Medulla oblongata (tissue), 1 donor: ENCODE data around the gene RASGRF2.
A peak's percentile ranks its signal among the peaks of the same experiment; 100 is the strongest.
"Not testable (repeated sequence)": the region's sequence is repeated elsewhere in the genome, so short reads cannot be mapped to it uniquely, and the experiment has no call there.

Experiments
- DNase-seq: peaks from one replicate; pipeline ENCODE4 v3.0.0-alpha.2; 2015; ENCODE audit errors: extremely low spot score

RASGRF2 gene

DNA sequence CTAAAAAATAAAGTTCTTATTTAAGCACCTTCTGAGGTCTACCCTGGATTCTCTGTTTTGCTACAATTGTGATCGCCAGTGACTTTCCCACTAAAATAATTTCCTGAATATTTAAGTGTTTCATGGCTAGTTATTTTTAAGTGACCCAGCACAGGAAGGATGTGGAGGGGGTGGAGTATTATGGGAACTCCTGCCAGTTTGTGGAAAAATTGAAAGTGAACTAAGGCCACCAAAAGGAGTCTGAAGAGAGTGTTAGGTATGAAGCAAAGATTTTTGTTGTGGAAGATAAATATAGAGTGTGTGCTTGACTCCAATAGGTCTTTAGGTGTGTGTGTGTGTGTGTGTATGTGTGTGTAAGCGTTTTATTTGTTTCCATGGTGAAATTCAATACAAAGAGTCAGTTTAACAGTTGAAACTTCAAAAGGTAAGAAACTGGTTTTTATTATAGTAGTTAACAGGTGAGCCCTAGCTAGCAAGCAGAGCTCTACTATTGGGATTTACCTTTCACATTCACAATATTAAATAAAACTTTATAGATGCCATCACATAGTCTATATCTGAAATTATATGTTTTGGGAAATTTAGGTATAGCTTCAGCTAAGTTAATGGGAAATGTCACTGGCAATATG is 25.6 kb downstream of the RASGRF2 start:
- no peak for DNase-seq

DNA sequence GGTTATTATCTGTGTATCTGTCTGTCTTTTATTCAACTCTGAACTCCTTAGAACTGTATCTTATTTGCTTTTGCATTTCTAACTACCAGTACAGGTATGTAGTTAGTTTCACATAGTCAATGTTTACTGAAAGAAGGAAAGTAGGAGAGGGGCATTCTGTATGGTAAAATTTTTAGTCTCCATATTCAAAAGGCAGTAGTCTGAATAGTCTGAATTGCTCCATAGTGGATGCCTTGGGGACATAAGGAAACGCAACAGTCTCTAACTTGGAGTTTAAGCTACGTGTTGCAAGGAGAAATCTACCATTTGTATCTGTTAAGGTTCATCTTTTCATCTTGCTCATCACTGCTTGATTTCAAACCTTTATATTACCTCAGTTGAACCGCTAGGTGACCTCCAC is 26.2 kb downstream of the RASGRF2 start:
- no peak for DNase-seq

DNA sequence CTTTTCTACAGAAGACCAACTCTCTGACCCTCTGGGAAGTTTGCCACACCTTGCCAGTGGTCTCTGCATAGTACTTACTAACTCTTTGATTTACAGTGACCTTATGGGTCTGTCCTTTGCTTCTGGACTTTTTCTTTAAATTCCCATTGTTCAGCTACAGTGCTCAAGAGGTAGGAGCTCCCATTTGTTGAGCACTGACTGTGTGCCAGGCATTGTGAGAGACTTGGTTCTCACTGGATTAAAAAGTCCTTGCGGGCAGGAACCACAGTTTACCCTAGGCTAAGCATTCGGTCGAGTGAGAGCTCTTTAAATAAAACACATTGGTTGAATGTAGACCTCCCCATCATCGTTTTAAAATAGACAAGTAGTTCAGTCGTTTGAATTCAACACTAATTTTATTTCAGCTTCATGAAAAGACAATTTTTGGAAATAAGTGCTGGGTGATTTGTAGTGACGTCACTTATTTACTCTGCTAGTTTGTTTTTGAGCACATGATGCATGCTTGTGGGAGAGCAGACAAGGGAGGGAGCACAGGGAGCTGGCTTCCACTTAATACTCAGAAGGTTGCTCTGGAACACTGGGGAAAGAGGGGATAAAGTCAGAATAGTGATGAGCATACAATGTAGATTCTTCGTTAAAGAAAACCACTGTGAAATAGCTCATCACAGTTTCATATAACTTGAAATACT is 27.1 kb downstream of the RASGRF2 start:
- peak; percentile 45 for DNase-seq

DNA sequence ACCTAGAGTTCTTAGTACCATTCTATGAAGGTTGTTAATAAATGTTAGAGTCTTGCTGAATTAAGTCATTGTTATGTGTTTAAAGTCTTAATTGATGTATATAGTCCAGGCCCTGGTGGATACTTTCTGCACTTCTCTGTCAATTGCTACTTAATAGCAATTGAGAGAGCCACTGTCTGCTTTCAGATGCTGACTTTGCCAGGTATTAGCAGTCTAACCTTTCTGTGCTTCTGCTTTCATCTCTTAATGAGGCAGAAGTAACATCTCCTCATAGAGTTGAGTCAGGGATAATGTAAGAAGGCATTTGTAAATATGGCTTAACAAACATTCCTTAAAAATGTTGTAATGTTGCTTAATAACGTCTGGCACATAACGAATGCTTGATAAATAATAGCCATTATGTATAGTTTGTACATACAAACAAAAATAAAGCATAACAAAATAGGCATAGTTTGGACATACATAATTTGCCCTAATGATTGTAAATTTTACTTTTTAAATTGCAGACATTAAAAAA is 28.3 kb downstream of the RASGRF2 start:
- no peak for DNase-seq

DNA sequence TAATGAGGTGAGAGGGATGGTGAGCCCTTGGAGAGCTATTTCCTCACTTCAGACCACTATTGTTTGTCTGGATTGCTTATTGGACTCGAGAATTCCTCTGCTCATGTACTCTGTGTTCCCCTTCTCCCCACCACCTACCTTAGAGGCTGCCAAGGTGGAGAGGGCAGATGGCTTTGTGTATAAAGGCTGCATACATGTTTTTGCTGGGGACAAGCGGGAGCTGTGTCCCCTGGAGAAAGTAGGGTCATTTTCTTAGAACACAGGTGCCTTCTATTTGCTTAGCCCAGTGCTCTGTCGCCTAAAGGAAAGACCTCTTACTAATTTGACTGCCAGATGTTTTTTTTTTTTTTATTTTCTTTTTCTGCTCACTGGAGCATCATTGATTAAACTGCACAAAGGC is 29.7 kb downstream of the RASGRF2 start:
- DNase-seq = no peak

DNA sequence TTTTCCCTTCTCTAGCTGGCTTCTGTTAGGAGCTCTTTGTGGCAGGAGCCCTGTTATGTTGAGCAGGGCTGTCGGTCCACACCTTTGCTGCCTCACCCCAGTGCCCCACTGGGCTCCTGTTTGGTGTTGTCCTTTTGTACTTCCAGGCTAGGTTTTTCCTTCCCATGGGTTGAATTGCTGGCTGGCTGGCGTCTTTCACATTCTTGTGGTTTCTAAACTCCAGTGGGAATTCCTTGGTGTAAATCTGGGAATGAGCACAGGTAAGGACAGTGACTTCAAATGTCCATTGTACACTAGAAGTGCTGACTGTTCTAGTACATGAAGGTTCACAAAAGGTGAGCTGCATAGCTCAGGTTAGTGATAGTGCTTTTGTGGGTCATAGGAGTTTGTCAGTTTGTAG is 30.4 kb downstream of the RASGRF2 start:
- DNase-seq = no peak

DNA sequence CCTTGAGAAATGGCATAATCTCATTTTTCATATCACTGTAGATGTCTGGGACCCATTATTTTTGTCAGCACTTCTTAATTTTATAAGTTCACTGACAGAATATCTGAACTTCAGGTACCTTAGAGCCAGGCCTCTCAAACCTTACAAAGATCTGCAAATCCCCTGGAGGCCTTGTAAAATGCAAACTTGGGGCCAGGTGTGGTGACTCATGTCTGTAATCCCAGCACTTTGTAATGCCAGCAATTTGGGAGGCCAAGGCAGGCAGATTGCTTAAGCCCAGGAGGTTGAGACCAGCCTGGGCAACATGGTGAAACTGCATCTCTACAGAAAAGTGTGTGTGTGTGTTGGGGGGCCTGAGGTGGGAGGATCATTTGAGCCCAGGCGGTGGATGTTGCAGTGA is 30.8 kb downstream of the RASGRF2 start:
- DNase-seq = no peak

DNA sequence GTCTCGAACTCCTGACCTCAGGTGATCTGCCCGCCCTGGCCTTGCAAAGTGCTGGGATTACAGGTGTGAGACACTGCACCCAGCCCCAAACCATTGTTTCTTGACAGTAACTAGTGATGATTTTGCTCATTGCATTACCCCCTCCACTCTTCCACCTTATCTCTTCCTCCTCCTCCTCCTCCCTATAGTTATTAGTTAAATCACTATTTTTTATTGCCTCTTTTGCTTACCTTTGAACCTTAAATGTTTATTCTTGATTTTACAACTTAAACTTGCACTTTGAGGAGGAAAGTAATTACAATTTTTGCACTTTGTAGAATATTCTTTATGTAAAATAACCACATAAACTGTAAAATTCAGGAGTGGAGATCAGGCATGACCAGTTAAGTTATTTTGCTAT is 35.7 kb downstream of the RASGRF2 start:
- no peak for DNase-seq

DNA sequence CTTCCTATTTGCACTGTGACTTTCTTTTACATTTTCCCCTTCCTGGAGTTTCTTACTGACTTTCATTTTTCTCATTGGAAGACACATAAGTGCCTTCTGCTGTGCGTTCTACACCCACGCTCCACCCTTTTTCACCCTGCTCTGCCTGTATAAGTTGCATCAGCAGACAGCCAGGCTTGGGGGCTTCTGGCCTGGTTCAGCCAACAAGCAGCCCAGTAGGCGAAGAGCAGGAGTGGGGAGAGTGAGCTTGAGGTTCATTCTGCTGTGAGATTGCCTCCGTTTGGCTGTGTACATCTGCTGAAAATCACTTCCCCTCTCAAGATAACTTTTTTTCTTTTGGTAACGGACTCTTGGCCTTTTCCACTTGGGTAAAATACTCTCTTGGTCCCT is 38.4 kb downstream of the RASGRF2 start:
- DNase-seq = no peak

DNA sequence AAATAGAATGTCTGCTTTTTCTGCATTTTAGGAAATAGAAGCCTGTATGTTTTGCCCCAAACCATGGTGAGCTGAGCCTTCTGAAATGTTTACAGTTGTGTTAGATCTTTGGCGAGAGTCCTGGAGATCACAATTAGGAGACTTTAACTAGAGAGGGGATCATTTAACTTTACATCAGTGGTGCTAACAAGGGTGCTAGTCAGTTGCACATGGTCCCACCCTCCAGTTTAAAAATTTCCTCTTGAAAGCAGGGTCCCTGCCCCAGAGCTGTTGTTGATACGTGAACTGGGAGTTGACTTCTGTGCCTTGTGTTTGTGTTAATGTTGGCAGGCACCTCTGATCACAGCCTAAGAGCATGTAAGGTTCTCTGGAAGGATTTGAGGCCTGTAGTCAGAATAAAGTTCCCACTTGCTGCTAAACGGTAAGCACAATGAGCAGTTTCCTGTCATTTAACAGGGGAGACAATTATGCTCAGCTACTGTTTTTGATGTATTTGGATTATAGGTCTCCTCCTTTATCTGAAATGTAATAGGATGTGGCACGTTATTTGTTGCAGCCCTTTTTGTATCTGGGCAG is 43.7 kb downstream of the RASGRF2 start:
- no peak for DNase-seq

DNA sequence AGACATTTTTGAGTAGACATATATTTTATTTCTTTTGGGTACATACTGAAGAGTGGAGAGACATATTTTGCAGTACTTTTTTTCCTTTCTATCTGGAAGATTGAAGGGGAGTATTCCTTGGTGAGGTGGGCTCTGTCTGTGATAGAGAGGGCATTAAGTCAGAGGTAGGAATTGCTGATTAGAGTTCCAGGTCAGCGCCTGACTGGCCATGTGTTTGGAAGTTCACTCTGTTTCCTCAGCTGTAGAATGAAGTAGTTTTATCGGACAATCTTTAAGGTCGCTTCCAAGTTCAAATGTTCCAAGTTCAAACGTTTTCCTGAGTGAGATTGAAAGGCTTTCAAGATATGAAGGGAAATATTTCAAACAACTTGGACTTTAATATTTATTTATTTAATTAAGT is 45.5 kb downstream of the RASGRF2 start:
- no peak for DNase-seq

DNA sequence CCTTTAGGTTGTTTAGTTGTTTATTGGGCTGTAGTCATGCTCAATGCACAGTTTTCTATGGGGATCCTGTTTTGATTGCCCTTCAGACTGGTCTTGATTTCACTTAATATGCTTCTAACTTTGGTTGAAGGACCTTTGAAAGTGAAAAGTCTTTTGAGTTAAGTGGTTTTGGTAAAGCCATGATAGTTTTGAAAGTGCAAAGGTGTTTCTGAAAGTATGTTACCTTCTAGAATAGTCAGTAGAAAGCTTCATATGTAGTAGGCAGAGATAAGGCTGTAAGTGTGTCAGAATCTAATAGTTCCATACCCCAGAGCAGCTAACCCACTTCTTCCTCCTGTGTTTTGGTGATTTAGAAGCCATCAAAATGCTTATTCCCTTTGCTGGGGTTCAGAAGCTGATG is 46.1 kb downstream of the RASGRF2 start:
- no peak for DNase-seq

DNA sequence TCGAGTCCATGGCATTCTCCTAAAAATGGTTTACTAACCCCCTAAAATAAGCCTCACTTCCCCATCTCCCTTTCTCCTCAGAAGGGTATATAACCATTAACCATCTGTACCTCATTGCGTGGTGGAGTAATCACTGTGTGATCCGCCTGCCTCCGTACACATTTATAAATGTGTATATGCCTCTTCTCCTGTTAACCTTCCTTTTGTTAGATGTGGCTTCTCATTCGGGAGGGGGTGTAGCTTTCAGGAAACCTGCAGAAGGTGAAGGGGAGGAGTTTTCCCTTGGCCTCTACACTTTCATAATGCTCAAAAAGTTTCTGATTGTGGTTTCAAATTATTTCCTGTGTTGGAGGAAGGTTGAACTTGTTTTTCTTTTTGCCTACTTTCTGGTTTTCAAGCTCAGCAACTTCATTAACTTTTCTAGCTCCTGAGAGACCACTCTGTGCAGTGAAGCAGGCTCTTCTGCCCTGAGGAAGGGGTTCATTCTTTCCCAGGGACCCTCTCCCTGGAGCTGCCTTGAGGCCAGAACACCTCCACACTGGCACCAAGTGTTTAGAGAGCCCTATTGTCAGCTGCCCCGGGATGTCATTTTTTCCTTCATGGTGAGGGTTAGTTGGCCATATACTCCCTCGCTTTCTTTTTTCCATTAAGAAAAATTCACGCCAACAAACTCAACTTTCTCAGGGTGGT is 46.9 kb downstream of the RASGRF2 start:
- DNase-seq = no peak

DNA sequence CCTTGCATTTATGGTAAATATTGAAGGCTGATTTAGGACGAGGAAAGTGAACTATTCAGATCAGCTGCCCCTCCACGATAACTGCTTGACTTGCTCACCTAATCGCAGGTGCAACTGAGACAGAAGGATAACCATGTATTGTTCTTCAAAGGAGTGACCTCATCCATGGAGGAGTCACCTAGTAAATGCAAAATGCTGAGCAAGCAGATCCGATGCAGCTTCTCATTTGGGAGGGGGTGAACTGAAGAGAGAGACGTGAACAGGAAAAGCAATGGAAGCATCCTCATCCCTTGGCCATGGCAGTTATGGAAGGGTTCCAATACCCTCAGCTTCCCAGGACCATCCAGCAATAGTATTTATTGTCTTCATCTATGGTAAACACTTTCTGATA is 47.5 kb downstream of the RASGRF2 start:
- DNase-seq = no peak

DNA sequence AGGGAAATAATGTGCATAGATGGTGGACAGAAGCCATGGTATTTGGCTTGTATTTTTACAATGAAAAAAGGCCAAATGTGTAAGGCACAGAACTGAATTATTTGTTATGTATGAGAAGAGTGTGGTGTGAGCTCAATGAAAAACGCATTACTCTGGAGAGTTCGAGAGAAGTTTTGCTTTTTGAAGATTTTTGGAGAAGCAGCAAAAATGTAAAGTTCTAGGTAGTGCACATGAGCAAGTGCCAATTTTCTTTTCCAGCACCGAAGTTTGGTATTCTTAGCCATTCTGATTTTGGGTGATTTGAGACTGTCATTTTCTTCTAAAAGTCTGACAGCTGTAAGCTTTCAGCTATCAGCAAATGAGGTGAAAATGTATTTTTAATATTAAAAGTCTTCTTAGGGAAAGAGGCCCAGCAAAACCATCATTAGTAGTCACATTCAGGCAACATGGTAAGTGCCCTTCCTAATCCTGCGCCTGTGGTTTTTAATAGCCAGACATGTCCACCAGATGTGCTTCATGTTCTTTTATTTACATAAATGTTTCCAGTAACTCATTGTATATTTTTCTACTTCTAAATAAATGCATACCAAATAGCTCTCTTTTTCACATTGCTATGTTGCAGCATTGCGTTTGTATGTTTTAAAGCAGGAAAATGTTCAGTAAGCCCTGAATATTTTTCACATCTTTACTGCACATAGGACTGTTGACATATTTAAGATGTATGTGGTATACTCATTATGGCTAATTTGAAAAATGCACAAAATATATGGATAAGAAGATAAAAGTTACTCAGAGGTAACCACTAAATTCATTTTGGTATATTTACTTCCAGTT is 50.4 kb downstream of the RASGRF2 start:
- DNase-seq = no peak

DNA sequence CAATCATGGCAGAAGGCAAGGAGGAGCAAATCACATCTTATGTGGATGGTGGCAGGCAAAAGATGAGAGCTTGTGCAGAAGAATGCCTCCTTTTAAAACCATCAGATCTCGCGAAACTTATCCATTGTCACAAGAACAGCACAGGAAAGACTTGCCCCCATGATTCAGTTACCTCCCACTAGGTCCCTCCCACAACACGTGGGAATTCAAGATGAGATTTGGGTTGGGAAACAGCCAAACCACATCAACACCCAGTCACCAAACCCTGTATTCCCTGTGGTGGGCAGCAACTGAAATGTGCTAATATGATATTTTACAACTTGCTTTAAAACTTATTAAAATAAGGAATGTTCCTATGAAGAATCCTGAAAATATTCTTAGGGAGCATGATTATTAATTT is 54.2 kb downstream of the RASGRF2 start:
- DNase-seq = no peak

DNA sequence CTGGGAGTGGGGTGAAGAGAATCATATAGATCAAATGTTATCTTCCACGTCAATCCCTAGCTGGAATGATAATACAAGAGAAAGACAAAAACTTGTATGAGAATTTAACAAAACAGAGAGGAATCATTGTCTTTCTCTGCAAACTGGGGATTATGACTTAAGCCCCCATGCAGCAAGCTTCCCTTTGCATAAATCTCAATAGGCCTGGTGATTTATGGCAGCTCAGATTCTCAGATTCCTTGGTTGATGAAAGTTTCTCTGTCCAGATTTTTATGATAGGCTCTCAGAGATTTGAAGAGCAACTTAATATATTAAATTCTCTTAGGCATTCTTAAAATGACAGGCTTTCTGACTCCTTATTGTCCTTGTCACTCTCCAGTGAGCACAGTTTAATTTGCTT is 56.0 kb downstream of the RASGRF2 start:
- no peak for DNase-seq

DNA sequence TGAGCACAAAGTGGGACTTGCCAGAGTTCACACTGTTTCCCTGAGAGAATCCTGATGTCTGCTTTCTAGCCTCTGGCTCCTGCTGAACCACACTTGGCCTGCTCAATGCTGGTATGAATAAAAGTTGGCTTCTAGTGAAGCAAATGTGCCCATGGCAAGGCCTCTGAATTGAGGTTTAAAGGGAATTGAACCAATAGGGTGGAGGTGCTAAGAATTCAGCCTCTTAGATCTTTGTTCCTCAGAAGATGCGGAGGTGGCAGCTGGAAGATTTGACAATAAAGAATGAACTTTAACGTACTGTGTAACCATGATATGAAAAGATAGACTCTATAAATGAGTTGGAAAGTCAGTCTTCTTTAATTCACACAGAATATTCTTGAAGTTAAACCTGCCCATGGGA is 57.2 kb downstream of the RASGRF2 start:
- DNase-seq = no peak

DNA sequence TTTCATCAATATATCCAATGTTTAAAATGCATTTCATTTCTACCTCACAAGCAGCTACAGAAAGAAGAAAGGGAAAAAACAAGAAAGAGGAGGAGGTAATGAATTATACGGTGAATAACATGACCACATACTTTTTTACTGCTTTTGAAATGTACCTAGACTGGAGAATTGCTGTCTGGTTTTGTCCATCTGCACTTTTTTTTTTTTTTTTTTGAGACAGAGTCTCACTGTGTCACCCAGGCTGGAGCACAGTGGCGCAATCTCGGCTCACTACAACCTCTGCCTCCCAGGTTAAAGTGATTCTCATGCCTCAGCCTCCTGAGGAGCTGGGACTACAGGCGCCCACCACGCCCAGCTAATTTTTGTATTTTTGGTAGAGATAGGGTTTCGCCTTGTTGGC is 58.4 kb downstream of the RASGRF2 start:
- DNase-seq = not testable (repeated sequence)

DNA sequence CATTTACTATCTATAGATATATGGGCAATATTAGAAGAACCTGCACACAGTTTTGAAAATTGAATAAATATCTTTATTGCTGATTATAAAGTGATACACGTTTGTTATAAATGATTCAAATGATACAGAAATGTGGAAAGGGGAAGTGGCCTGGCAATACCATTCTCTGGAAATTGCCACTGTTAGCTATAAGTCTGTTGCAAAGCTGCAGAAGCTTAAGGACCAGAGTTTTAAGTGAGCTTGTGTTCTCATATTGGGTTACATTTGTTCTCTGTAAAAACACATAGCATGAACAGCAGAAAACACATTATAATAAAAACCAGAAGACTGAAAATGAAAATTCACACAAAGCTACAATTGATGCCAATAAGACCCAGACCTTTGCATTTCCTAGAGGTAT is 59.6 kb downstream of the RASGRF2 start:
- DNase-seq = no peak

DNA sequence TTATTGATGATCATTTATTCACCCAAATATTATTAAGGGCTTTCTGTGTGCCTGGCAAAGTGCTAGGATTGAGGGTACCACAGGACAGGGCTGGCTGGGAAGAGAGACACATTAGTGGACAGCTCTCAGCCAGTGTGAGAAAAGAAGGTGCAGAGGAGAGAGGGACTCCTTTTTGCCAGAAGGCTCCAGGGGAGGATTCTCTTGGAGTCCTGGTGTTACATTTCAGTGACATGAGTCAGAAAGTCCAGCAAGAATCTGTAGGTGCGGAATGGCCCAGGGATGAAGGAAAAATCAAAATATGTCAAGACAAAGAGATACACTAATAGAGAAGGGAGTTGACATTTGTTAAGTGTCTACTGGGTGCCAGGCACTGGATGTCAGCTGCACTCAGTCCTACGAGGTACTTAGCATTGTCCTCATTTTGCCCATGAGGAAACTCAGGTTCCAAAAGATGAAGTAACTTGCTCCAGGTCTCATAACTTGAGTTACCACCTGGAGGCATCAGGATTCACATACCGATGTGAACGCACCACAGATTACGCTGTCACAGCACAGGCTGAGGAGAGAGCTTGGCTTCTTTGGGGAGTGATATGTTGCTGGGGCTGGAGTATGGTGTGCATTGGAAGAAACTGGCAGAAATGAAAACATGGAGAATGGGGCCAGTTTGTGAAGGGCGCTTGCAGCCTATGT is 60.5 kb downstream of the RASGRF2 start:
- no peak for DNase-seq
